HG03460 (cell line): ENCODE data around the gene PMF1.
A peak's percentile ranks its signal among the peaks of the same experiment; 100 is the strongest.

ENCODE experiments used
- ATAC-seq: cut with Tn5 transposase; IDR thresholded peaks from one replicate; pipeline ENCODE4 v1.9.1; 2021; ENCODE audit not compliant: unreplicated experiment

The PMF1 gene

DNA sequence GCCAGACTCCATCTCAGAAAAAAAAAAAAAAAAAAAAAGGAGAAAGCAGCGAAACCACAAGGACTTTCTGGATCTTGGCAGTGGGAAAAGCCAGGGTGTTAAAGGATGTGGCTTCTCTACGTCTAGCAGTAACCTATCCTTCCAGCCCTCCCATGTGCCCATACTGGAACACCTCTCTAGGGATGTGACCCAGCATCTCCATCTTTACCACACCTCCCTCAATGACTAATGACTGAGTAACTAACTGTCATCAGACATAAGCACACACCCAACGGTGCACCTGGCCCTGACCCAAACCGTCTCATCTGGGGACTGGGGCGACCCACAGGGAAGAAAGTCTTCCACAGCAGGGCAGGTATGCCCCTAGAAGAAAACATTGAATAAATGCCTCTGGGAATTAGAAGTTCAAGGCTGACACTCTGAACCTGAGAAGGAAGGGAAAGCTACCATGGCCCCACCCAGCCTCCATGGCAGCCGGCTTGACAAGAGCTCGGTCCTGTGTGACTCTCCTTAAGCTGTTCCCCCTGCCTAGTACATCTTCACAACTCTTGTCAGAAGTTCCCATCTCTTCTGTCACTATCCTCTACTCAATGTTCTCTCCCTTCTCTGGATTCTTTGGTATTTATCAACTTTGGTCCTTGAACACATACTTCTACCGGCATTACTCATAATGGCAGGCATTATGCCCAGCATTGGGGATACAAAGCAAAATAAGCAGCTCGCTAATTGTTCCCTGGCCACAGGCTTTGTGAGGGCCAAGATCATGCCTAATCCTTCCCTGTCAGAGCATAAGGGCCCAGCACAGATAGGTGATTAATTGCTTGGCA lies 49.9 kb downstream of the PMF1 start:
- ATAC-seq: no peak

DNA sequence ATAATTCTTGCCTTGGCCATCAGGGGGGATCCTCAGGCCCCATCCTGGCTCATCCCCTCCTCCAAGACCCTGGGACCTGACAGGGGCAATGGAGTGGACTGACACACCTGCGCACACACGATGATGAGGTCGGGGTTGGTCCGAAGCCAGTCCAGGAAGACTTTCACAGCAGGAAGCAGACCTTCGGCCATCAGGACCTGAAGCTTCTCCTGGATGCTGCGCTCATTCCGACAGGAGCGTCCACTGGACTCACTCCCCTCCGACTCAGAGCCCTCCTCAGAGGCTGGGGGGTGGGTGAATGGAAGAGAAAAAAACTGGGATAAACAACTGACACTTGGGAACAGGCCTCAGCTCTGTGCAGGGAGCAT lies 50.5 kb downstream of the PMF1 start:
- no peak for ATAC-seq

DNA sequence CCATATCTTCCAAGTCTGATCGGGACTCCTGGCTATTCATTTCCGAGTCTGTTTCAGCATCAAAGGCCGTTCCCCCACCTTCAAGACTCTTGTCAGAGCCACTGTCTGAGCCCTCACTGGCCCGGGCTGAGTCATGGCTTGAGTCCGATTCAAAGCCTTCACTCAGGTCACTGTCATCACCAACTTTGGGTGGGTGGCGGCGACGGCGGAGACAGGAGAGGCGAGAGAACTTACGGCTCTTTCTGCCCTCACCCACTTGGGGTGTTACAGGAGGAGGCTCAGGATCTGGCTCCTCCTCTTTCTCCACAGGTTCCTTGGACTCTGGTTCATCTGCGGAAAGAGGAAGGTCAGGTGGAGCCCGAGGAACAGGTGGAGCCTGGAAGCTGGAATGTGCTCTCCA lies 53.2 kb downstream of the PMF1 start:
- no peak for ATAC-seq

DNA sequence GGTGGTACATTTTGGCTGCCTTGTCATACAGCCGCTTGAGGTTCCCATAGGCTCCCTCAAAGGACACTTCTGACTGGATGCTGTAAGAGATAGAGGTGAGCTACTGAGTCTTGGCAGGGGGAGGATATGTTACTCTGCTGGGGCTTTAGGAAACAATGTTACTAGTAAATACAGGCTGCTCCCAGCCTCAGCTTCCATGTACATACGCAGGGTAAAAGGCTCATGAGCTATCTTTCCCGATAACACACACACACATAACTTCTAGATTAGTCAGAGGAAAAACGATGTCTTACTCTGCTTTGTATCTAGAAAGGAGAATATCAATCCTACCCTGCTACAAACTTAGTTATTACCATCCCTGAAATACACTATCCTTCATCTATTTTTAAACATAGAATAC lies 55.5 kb downstream of the PMF1 start:
- ATAC-seq: no peak

DNA sequence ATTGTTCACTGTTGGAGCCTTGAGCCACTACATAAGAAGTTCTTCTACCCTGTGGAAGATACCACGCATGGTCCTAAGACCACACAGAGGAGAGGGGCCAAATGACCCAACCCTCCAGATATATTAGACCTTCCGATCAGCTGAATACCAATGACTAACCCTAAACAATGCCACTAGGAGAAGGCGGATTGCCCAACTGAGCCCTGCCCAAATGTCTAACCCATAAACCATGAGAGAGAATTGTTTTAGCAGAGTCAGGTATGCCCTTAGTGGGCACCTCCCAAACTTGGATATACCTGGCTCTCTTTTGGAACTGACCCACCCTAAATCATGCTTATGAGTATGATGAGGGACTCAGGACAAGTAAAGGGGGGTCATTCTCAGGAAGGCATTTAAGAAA lies 57.5 kb downstream of the PMF1 start:
- ATAC-seq: no peak

DNA sequence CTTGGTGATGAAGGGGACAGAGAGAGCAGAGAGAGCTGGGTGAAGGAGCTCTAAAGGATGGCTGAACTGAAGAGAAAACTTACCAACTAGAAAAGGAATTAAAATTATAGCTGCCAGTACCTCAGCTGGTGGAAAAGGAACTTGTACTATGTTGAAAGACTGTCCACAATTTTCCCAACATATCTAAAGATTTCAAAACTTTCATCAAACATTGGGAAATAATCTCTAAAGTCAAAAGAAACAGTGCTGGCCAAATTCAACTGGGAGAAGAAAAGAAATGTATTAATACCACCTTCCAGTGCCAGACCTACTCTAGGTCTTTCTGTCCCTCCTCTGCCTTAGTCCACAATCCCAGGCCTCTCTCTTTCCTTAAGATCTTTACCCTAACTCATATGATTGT lies 63.7 kb downstream of the PMF1 start:
- ATAC-seq: no peak

DNA sequence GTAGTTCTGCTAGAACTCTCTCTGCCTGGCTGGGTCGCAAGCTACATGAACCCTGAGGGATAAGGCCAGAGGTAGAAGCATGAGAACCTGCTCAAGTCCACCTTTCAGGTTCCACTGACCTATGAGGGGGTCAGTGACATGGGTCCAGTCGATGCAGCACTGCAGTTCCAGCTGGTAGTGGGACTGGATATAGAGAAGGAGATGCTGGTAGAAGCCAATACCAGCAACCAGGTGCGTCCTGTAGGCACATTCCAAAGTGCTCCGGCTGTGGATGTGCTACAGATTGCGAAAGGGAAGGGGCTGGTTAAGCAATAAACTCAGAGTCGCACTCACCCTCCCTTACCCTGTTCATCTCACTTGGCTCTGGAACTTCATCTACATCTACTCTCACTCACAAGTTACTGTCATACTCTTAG lies 64.2 kb downstream of the PMF1 start:
- ATAC-seq: no peak

DNA sequence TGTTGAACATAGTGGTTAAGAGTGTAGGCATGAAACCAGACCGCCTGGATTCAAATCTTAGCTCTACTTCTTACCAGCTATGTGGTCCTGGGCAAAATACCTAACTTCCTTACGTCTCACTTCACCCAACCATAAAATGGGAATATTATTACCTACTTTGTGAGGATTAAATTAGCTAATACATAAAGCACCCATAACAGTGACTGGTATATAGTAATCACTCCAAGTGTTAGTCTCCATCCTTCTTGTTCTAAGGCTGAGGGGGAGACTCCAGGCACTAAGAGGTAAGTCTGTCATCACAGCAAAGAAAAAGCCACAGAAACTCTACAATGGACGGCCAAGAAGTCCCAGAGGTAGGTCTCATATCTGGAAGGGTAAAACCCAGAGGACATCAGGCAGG lies 67.0 kb downstream of the PMF1 start:
- ATAC-seq: no peak

DNA sequence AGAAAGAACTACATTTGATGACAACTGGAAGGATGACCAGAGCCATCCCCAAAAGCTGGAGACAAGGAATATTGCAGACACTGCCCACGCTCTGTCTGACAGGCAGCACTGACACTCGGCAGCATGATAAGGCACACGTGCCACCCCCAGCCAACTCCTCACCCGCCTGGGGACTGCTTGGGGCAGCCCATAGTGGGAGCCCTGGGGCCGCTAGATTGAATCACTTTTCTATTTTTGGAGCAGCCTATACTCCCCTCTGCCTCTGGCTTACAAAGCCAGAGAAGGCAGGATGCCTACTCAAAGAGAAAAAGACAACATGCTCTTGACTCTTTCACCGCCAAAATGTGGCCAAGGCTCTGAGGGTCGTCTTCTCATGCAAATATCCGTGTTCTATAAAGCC lies 68.5 kb downstream of the PMF1 start:
- no peak for ATAC-seq

DNA sequence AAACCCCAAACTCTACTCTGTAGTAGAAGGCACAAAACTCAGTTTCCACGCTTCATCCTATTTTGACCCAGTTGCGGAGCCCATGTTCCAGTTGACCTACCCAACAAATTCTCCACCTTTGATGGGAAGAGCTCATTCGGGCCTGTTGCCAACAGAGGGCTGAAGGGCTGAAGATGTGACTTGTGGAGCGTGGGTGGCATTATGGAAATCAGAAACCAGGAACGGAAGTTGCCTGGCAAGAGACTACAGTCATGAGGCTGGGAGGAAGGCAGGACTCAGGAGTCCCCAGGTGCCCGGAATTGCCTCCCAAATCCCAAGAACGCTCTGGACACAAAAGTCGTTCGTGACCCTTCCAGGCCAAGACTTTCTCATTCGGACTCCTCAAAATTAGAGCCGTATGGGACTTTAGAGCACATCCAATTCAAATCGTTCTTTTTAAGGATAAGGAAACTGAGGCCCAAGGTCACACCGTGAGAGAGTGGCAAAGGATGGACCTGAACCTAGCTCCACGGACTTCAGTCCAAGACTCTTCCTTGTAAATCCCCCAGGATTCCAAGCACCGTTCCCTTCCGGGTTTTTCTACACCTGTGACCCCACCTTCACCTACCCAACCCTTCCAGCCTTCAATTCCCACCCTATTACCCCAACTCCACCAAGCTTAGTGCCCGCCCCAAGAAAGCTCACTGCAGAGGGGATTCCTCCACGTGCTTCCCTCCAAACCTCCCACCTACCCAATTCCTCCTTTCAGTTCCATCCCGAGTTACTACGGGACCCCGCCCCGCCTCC lies 69.1 kb downstream of the PMF1 start:
- ATAC-seq: peak; percentile 6

DNA sequence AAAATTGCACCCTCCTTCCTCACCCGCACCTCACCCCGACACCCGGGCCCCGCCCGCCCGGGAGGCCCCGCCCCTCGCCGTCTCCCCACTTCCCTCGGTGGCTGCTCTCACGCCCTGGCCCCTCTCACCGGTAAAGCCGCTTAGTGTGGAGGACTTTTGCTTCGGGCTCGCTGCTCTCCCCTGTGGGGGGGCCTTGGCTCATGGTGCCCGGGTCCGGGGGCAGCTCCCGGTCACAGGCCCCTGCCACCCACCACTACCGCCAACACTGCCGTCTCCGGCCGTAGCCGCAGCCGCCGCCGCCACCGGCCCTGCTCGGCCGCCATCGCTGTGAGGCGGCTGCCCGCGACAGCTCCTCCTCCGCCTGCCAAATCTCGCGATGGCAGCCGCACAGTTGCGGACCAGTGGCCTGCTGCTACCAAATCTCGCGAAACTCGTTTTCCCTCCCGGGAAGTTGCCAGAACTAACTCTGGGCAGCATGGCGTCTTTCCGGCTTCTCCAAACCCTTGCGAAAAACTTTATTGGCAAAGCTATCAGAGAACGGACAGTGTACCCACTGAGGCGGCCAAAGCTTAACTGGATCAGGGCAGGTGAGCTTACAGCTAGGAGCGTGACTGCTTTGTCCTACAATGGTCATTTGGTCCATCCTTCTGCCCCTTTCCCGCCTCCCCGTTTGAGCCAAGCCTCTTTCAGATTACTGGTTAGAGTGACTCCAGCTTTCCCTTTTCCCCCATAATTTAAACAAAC lies 69.8 kb downstream of the PMF1 start, which contains the start of gene SMG5:
TSS of gene SMG5 (minus strand) at position 347 of the 744 bp plus-strand sequence. CDS start at position 202, 145 bp downstream.
- peak; percentile 81 for ATAC-seq

DNA sequence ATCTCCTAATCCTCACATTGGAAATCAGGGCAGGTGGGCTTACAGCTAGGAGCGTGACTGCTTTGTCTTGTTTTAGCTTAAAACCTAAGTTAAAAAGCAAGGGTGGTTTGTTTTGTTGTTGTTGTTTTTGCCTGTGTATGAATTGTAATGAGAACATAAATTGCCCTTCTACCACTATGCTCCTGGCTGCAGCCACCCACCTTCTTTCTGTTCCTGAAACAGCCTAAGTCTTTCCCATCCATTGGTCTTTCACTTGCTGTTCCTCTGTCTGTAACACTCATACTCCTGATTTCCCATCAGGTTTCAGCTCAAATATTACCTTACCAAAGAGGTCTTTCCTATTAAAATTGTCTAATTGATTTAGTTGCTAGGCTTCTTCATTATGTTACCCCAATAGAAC lies 70.7 kb downstream of the PMF1 start:
- no peak for ATAC-seq

DNA sequence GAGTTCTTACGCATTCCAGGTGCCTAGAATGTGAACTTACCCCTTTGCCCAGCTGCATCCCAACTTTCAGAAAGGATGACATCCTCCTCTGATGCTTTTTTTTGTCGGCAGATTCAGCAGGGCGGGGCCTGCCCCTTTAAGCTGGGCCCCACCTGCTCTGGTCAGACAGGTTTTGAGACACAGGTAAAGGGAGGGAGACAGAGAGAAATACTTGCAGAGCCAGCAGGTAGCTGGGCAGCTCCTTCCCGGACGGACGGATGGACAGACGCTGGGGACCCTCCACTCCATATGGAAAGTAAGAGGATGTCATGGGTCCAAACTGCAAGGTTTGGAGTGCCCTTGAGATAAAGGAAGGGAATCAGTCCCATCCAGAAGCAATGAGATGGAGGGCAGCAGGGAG lies 71.3 kb downstream of the PMF1 start, which contains the start of gene TMEM79:
TSS of gene TMEM79 (plus strand) at position 214 of the 400 bp plus-strand sequence. CDS start 902 bp downstream, outside the sequence.
- ATAC-seq: no peak

DNA sequence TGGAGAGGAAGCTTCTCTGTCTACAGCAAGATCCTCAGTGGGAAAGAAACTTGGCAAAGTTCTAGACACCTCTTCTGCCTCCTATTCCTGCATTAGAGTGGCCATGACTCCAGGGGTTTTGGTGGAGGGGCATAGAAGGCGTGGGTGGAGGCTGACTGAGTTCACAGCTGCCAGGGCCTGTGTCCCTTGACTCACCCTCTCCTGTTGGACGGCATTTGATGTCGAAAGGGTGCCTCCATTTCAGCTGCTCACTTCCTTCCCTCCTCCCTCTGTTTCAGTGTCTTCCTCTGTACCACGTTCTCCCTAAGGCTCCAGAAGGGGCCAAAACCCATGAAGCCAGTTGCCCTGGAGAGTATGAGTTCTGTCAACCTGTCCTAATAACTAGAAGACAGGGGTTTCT lies 72.0 kb downstream of the PMF1 start:
- ATAC-seq: no peak

DNA sequence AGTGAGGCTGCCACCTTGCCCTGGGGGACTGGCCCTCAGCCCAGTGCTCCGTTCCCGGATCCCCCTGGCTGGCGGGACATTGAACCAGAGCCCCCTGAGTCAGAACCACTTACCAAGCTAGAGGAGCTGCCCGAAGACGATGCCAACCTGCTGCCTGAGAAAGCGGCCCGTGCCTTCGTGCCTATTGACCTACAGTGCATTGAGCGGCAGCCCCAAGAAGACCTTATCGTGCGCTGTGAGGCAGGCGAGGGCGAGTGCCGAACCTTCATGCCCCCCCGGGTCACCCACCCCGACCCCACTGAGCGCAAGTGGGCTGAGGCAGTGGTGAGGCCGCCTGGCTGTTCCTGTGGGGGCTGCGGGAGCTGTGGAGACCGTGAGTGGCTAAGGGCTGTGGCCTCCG lies 72.6 kb downstream of the PMF1 start:
- no peak for ATAC-seq

DNA sequence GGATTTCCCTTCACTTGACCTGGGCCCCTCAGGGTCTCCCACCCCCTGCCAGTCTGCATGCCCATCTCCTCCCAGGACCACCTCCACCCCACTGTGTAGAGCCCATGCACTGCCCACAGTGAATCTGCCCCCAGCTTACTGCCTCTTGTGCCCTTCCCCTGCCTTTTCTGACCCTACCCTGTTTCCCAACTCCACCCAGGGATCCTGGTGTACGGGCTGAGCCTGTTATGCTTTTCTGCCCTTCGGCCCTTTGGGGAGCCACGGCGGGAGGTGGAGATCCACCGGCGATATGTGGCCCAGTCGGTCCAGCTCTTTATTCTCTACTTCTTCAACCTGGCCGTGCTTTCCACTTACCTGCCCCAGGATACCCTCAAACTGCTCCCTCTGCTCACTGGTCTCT lies 73.3 kb downstream of the PMF1 start:
- no peak for ATAC-seq
